B cell (primary cell): ENCODE measurements around the gene DDX39B. TPM values are rescaled to one million over a fixed set of nuclear protein-coding genes. Genes with fewer than 3 reads are reported as not detected.

Experiments used
- ATAC-seq: fragments of 200-7000 bp; cut with Tn5 transposase; one replicate; pipeline ENCODE4 v1.10.0; 2021; ENCODE audit warnings: low read depth, mild to moderate bottlenecking, moderate number of reproducible peaks, moderate library complexity
- CTCF ChIA-PET: fragments of 350-600 bp; sonication (Branson Sonifier 250); formaldehyde crosslinking; loops from one replicate; lab custom pipeline; 2021; ENCODE audit warnings: antibody characterized with exemption, inconsistent platforms; lab: Charles Lee
- POLR2A ChIA-PET: fragments of 350-600 bp; sonication (Branson Sonifier 250); formaldehyde crosslinking; loops from one replicate; lab custom pipeline; 2021; ENCODE audit warnings: antibody characterized with exemption; lab: Charles Lee
- DNase-seq: peaks from one replicate; pipeline ENCODE4 v3.0.0; 2013
- H2AFZ ChIP-seq: 2 replicates; pipeline ENCODE4 v1.6.1; 2012; ENCODE audit warnings: mild to moderate bottlenecking, low read depth, low read length; ENCODE audit not compliant: insufficient read depth, poor library complexity, severe bottlenecking
- H3K27ac ChIP-seq, 2 donors: 1 replicate in 1 of 2; 2 replicates in 1 of 2; pipeline ENCODE4 v1.5.1; 2012 to 2013; ENCODE audit warnings: low read length in 2 of 2, mild to moderate bottlenecking in 2 of 2, moderate library complexity in 1 of 2
- H3K27me3 ChIP-seq, 4 experiments: fragments of 200-600 bp in 1 of 4; sonication (generic) in 1 of 4; replicated peaks in 1 of 4; 1 replicate in 2 of 4; 2 replicates in 2 of 4; pipeline versions ENCODE4 v1.6.1 to v1.7.0; 2013 to 2016; ENCODE audit warnings: low read length in 3 of 4, mild to moderate bottlenecking in 2 of 4, mixed read lengths in 1 of 4, moderate library complexity in 1 of 4; ENCODE audit not compliant: insufficient read depth in 4 of 4, control insufficient read depth in 3 of 4; ENCODE audit errors: control extremely low read depth in 1 of 4
- H3K36me3 ChIP-seq, 2 experiments: replicated peaks in 1 of 2; 1 replicate in 1 of 2; 2 replicates in 1 of 2; pipeline versions ENCODE4 v1.6.1 to v1.7.1; 2013; ENCODE audit warnings: low read length in 1 of 2; ENCODE audit not compliant: insufficient read depth in 2 of 2, control insufficient read depth in 1 of 2; ENCODE audit errors: control extremely low read depth in 1 of 2, extremely low read depth in 1 of 2
- H3K4me1 ChIP-seq, 2 donors: fragments of 200-600 bp in 1 of 2; sonication (generic) in 1 of 2; 1 replicate in 1 of 2; 2 replicates in 1 of 2; pipeline versions ENCODE4 v1.5.1 to v1.6.1; 2013 to 2017; ENCODE audit warnings: low read length in 2 of 2; ENCODE audit not compliant: control insufficient read depth in 2 of 2, insufficient read depth in 2 of 2
- H3K4me2 ChIP-seq: replicated peaks from 2 replicates; pipeline ENCODE3; 2012; ENCODE audit warnings: mild to moderate bottlenecking, low read depth, low read length; ENCODE audit not compliant: poor library complexity, severe bottlenecking
- H3K4me3 ChIP-seq, 5 experiments: fragments of 200-600 bp in 1 of 5; sonication (generic) in 1 of 5; 1 replicate in 3 of 5; 2 replicates in 2 of 5; pipeline versions ENCODE4 v1.5.1 to v1.7.0; 2011 to 2016; ENCODE audit warnings: low read length in 4 of 5, mild to moderate bottlenecking in 4 of 5, low read depth in 2 of 5, control low read depth in 1 of 5, moderate library complexity in 1 of 5; ENCODE audit not compliant: insufficient read depth in 1 of 5; ENCODE audit errors: control extremely low read depth in 1 of 5, extremely low read depth in 1 of 5
- H3K79me2 ChIP-seq: fragments of 200-600 bp; sonication (generic); one replicate; pipeline ENCODE4 v1.6.0; 2016; ENCODE audit warnings: low read length; ENCODE audit not compliant: control insufficient read depth, insufficient read depth
- H3K9ac ChIP-seq: fragments of 200-600 bp; sonication (generic); 2 replicates; pipeline ENCODE4 v1.6.1; 2017; ENCODE audit warnings: mild to moderate bottlenecking, low read length, moderate library complexity
- H3K9me3 ChIP-seq, 3 donors: one replicate each; pipeline versions ENCODE4 v1.6.1 to v1.7.1; 2013; ENCODE audit warnings: low read length in 2 of 3; ENCODE audit not compliant: control insufficient read depth in 2 of 3, insufficient read depth in 1 of 3; ENCODE audit errors: control extremely low read depth in 1 of 3
- H4K20me1 ChIP-seq: 2 replicates; pipeline ENCODE4 v1.6.0; 2012; ENCODE audit warnings: mild to moderate bottlenecking, low read length; ENCODE audit not compliant: insufficient read depth, control insufficient read depth, poor library complexity, severe bottlenecking
- H3K27ac Mint-ChIP-seq: one replicate; pipeline ENCODE4 v1.8.0; 2021; ENCODE audit warnings: mixed read lengths
- H3K27me3 Mint-ChIP-seq: one replicate; pipeline ENCODE4 v1.8.0; 2021; ENCODE audit warnings: mixed read lengths
- H3K4me1 Mint-ChIP-seq: one replicate; pipeline ENCODE4 v1.8.0; 2021; ENCODE audit warnings: mixed read lengths
- H3K4me3 Mint-ChIP-seq: one replicate; pipeline ENCODE4 v1.8.0; 2021; ENCODE audit warnings: mixed read lengths
- H3K9me3 Mint-ChIP-seq: one replicate; pipeline ENCODE4 v1.8.0; 2022; ENCODE audit warnings: mixed read lengths; ENCODE audit not compliant: insufficient read depth
- CTCF ChIP-seq: fragments of 200-600 bp; IDR thresholded peaks from one replicate; pipeline ENCODE4 v1.8.0; 2022; ENCODE audit warnings: antibody characterized with exemption, mild to moderate bottlenecking
- EZH2 ChIP-seq: IDR thresholded peaks from 2 replicates; pipeline ENCODE4 v1.6.1; 2012; ENCODE audit warnings: borderline replicate concordance, low read depth, mild to moderate bottlenecking, moderate library complexity, low read length; ENCODE audit not compliant: insufficient read depth, poor library complexity, severe bottlenecking
- WGBS: methylation state at CpG from one replicate; pipeline ENCODE4 v1.1.5; 2013; ENCODE audit warnings: missing lambda C conversion rate; ENCODE audit not compliant: insufficient coverage; 5-methylcytosine and 5-hydroxymethylcytosine counted together
- intact Hi-C: fragments of 100-400 bp; cut with micrococcal nuclease; formaldehyde crosslinking; loops from one replicate; pipeline ENCODE4 v1.10.0; 2022
- polyA plus RNA-seq: library from polyadenylated mRNA; depleted of rRNA; stranded (reverse); fragments of >200 nt; gene quantifications from 2 replicates; pipeline ENCODE4 v1.2.3, GENCODE V29; 2012
- total RNA-seq, 2 donors: library from RNA; stranded (reverse); fragments of 120-200 nt in 1 of 2; gene quantifications; 1 replicate in 1 of 2; 2 replicates in 1 of 2; pipeline versions ENCODE4 v1.2.3 to v1.2.4, GENCODE V29; 2013 to 2022

DDX39B gene
- total and polyA plus RNA-seq, 2 donors (not counting 1 experiment from before 2014, with no cell fraction given): 576 to 838 TPM

GRCh38 chr6:31559606-31559957 lies 17.8 kb upstream of the DDX39B start:
- POLR2A ChIA-PET: interaction anchor here (0.5 to 42.6 kb wide), 7 partner anchors 8 to 231 kb away, joined by 3 to 1450 read pairs (median 4); partner anchors contain the start of genes DDX39B, LST1, LTA and LTB
- Histone ChIP-seq H3K4me3 (peak overlapping the region; percentile 4 to 61 (median 45)), H2AFZ (no peak overlapping the region), H3K4me1 (peaks cover 80 to 81% of the 10 kb centered on the region in 2 donors), H3K27ac (peak overlapping the region; percentile 80 to 87), H3K27me3 (no peaks in the 10 kb centered on the region), H3K79me2 (peaks cover 68% of the 10 kb centered on the region), H3K9ac (peak overlapping the region; percentile 54), H3K36me3 (peaks cover 0 to 3% of the 10 kb centered on the region in 2 experiments), H4K20me1 (peaks cover 20% of the 10 kb centered on the region), H3K9me3 (no peaks in the 10 kb centered on the region), H3K4me2 (peak overlapping the region; percentile 92)
- CTCF ChIA-PET: interaction anchor here (1.3 to 29.4 kb wide), 4 partner anchors 9 to 31 kb away, joined by 4 to 2241 read pairs (median 28); partner anchors contain the start of genes DDX39B, LST1, LTB and NCR3
- TF ChIP-seq EZH2 (no peak), CTCF (peak; percentile 7)
- 18% methylated on average over 2 of the region's 4 CpGs for WGBS
- no peaks in the 10 kb centered on the region for H3K27me3 Mint-ChIP-seq
- H3K4me3 Mint-ChIP-seq: peak overlapping the region; percentile 92
- peak; percentile 3 for ATAC-seq
- H3K27ac Mint-ChIP-seq: peak overlapping the region; percentile 94
- DNase-seq: no peak
- no peaks in the 10 kb centered on the region for H3K9me3 Mint-ChIP-seq
- intact Hi-C loops: loop anchor here (2.0 kb wide), 1 partner anchor 21 kb away; no protein-coding TSS in a partner anchor
- H3K4me1 Mint-ChIP-seq: peaks cover 81% of the 10 kb centered on the region
